IPS-20b (cell line): ENCODE data around the gene CEP89.
"Not testable (repeated sequence)": the region's sequence is repeated elsewhere in the genome, so short reads cannot be mapped to it uniquely, and the experiment has no call there.

ENCODE experiments used
- H3K27ac ChIP-seq: one replicate; pipeline ENCODE4 v1.5.1; 2013; ENCODE audit warnings: low read length
- H3K27me3 ChIP-seq: 2 replicates; pipeline ENCODE4 v1.6.1; 2013; ENCODE audit warnings: mild to moderate bottlenecking, low read length, inconsistent platforms; ENCODE audit not compliant: insufficient read depth
- H3K36me3 ChIP-seq: 2 replicates; pipeline ENCODE4 v1.6.1; 2013; ENCODE audit warnings: low read depth, mild to moderate bottlenecking, inconsistent platforms, low read length, moderate library complexity; ENCODE audit not compliant: insufficient read depth
- H3K4me1 ChIP-seq: 2 replicates; pipeline ENCODE4 v1.6.1; 2013; ENCODE audit warnings: mild to moderate bottlenecking, control low read depth, inconsistent platforms, low read length, moderate library complexity; ENCODE audit not compliant: insufficient read depth
- H3K4me3 ChIP-seq: 2 replicates; pipeline ENCODE4 v1.5.1; 2013; ENCODE audit warnings: mild to moderate bottlenecking, low read length, inconsistent platforms
- H3K9ac ChIP-seq: 2 replicates; pipeline ENCODE4 v1.6.1; 2013; ENCODE audit warnings: low read depth, mild to moderate bottlenecking, inconsistent platforms, low read length, moderate library complexity
- H3K9me3 ChIP-seq: 2 replicates; pipeline ENCODE4 v1.6.1; 2013; ENCODE audit warnings: mild to moderate bottlenecking, low read depth, low read length, inconsistent platforms; ENCODE audit not compliant: insufficient read depth

The CEP89 gene

GRCh38 chr19:32941273-32941672, 30.5 kb downstream of the CEP89 start:
- not testable (repeated sequence) for H3K4me1 ChIP-seq, H3K27me3 ChIP-seq, H3K9me3 ChIP-seq, H3K9ac ChIP-seq, H3K4me3 ChIP-seq, H3K27ac ChIP-seq
- H3K36me3 ChIP-seq, result peaks cover 21% of the 10 kb centered on the region

GRCh38 chr19:32936065-32936464, 35.7 kb downstream of the CEP89 start:
- Histone ChIP-seq H3K27ac (no peak overlapping the region), H3K36me3 (peaks cover 14% of the 10 kb centered on the region), H3K9ac (no peak overlapping the region), H3K4me3 (no peak overlapping the region), H3K27me3 (no peaks in the 10 kb centered on the region), H3K9me3 (no peaks in the 10 kb centered on the region), H3K4me1 (no peaks in the 10 kb centered on the region)

GRCh38 chr19:32935629-32936028, 36.1 kb downstream of the CEP89 start:
- no peaks in the 10 kb centered on the region for H3K9me3 ChIP-seq
- H3K27ac ChIP-seq, result no peak overlapping the region
- H3K27me3 ChIP-seq, result no peaks in the 10 kb centered on the region
- no peaks in the 10 kb centered on the region for H3K4me1 ChIP-seq
- H3K9ac ChIP-seq, result no peak overlapping the region
- H3K36me3 ChIP-seq, result peaks cover 16% of the 10 kb centered on the region
- no peak overlapping the region for H3K4me3 ChIP-seq

- Histone ChIP-seq H3K36me3 (peaks cover 21% of the 10 kb centered on the region), H3K4me1 (no peaks in the 10 kb centered on the region), H3K4me3 (no peak overlapping the region), H3K9ac (no peak overlapping the region), H3K27me3 (no peaks in the 10 kb centered on the region), H3K9me3 (no peaks in the 10 kb centered on the region), H3K27ac (no peak overlapping the region)
These were observed 38.2 kb downstream of the CEP89 start for GRCh38 chr19:32933571-32933970.

- no peak overlapping the region for H3K9ac ChIP-seq
- peaks cover 4% of the 10 kb centered on the region; the same call in 1 of the 2 replicates for H3K9me3 ChIP-seq
- no peaks in the 10 kb centered on the region for H3K27me3 ChIP-seq
- H3K4me1 ChIP-seq, result no peaks in the 10 kb centered on the region
- H3K4me3 ChIP-seq, result no peak overlapping the region
- H3K27ac ChIP-seq, result no peak overlapping the region
- peaks cover 10% of the 10 kb centered on the region for H3K36me3 ChIP-seq
These were observed 41.2 kb downstream of the CEP89 start for GRCh38 chr19:32930567-32930966.

- H3K36me3 ChIP-seq, result peaks cover 10% of the 10 kb centered on the region
- no peaks in the 10 kb centered on the region for H3K27me3 ChIP-seq
- H3K4me3 ChIP-seq, result no peak overlapping the region
- no peak overlapping the region for H3K27ac ChIP-seq
- no peak overlapping the region for H3K9ac ChIP-seq
- peaks cover 4% of the 10 kb centered on the region; the same call in 1 of the 2 replicates for H3K9me3 ChIP-seq
- H3K4me1 ChIP-seq, result no peaks in the 10 kb centered on the region
These were observed 43.0 kb downstream of the CEP89 start for GRCh38 chr19:32928806-32929205.

- H3K9me3 ChIP-seq, result peaks cover 4% of the 10 kb centered on the region; the same call in 1 of the 2 replicates
- peaks cover 5% of the 10 kb centered on the region; the same call in 1 of the 2 replicates for H3K36me3 ChIP-seq
- H3K4me3 ChIP-seq, result no peak overlapping the region
- no peaks in the 10 kb centered on the region for H3K4me1 ChIP-seq
- no peaks in the 10 kb centered on the region for H3K27me3 ChIP-seq
- H3K27ac ChIP-seq, result no peak overlapping the region
- H3K9ac ChIP-seq, result no peak overlapping the region
These were observed 47.6 kb downstream of the CEP89 start for GRCh38 chr19:32924200-32924599.

- H3K4me3 ChIP-seq, result no peak overlapping the region
- peaks cover 13% of the 10 kb centered on the region for H3K4me1 ChIP-seq
- no peak overlapping the region for H3K9ac ChIP-seq
- no peaks in the 10 kb centered on the region for H3K27me3 ChIP-seq
- H3K27ac ChIP-seq, result no peak overlapping the region
- no peaks in the 10 kb centered on the region; the same call in 1 of the 2 replicates for H3K36me3 ChIP-seq
- no peaks in the 10 kb centered on the region for H3K9me3 ChIP-seq
These were observed 50.1 kb downstream of the CEP89 start for GRCh38 chr19:32921624-32922023.

GRCh38 chr19:32919365-32919764, 52.4 kb downstream of the CEP89 start:
- H3K4me3 ChIP-seq, result no peak overlapping the region
- H3K27me3 ChIP-seq, result no peaks in the 10 kb centered on the region
- H3K9ac ChIP-seq, result no peak overlapping the region
- no peak overlapping the region for H3K27ac ChIP-seq
- no peaks in the 10 kb centered on the region for H3K9me3 ChIP-seq
- H3K36me3 ChIP-seq, result no peaks in the 10 kb centered on the region; the same call in 1 of the 2 replicates
- H3K4me1 ChIP-seq, result peaks cover 13% of the 10 kb centered on the region

GRCh38 chr19:32917616-32917996, 54.2 kb downstream of the CEP89 start:
- no peaks in the 10 kb centered on the region for H3K36me3 ChIP-seq
- H3K27ac ChIP-seq, result no peak overlapping the region
- no peaks in the 10 kb centered on the region for H3K27me3 ChIP-seq
- H3K4me1 ChIP-seq, result peaks cover 13% of the 10 kb centered on the region
- H3K9me3 ChIP-seq, result no peaks in the 10 kb centered on the region
- no peak overlapping the region for H3K4me3 ChIP-seq
- H3K9ac ChIP-seq, result no peak overlapping the region

GRCh38 chr19:32916969-32917615, 54.7 kb downstream of the CEP89 start:
- Histone ChIP-seq H3K4me3 (no peak overlapping the region), H3K9ac (no peak overlapping the region), H3K27ac (no peak overlapping the region), H3K4me1 (peaks cover 13% of the 10 kb centered on the region), H3K9me3 (no peaks in the 10 kb centered on the region), H3K36me3 (no peaks in the 10 kb centered on the region), H3K27me3 (no peaks in the 10 kb centered on the region)

GRCh38 chr19:32914879-32915660, 56.7 kb downstream of the CEP89 start:
- H3K4me3 ChIP-seq, result no peak overlapping the region
- no peaks in the 10 kb centered on the region for H3K9me3 ChIP-seq
- no peak overlapping the region for H3K9ac ChIP-seq
- no peaks in the 10 kb centered on the region for H3K36me3 ChIP-seq
- peaks cover 13% of the 10 kb centered on the region for H3K4me1 ChIP-seq
- H3K27me3 ChIP-seq, result no peaks in the 10 kb centered on the region
- no peak overlapping the region for H3K27ac ChIP-seq
